H1 (cell line): ENCODE measurements around the gene NECTIN3. TPM values are rescaled to one million over a fixed set of nuclear protein-coding genes. Genes with fewer than 3 reads are reported as not detected.

ENCODE experiments used
- CTCF ChIA-PET: fragments of 300-600 bp; sonication (Branson Sonifier 250); formaldehyde crosslinking; loops from one replicate; lab custom pipeline; 2021; ENCODE audit not compliant: partially characterized antibody; lab: Charles Lee
- POLR2A ChIA-PET: fragments of 300-600 bp; sonication (Branson Sonifier 250); formaldehyde crosslinking; loops from one replicate; lab custom pipeline; 2021; ENCODE audit warnings: inconsistent platforms; ENCODE audit not compliant: partially characterized antibody; lab: Charles Lee
- DNase-seq, 2 experiments: peaks; one replicate each; pipeline versions ENCODE4 v3.0.0 to v3.0.0-alpha.2; 2010 to 2022; ENCODE audit warnings: low spot score in 2 of 2, low read depth in 1 of 2, mixed read lengths in 1 of 2
- FAIRE-seq: peaks from 2 replicates; lab custom pipeline; 2011; peaks lifted over from hg19 to GRCh38; lab: Jason Lieb, UNC
- H2AFZ ChIP-seq: 2 replicates; pipeline ENCODE4 v1.8.1; 2012; ENCODE audit warnings: low read length, inconsistent platforms
- H2AK5ac ChIP-seq: 2 replicates; pipeline ENCODE4 v1.6.1; 2013; ENCODE audit warnings: low read depth, low read length
- H2BK120ac ChIP-seq: replicated peaks from 2 replicates; pipeline ENCODE3; 2013; ENCODE audit warnings: low read depth, low read length, inconsistent platforms
- H2BK12ac ChIP-seq: 2 replicates; pipeline ENCODE4 v1.6.1; 2013; ENCODE audit warnings: low read depth, low read length
- H2BK15ac ChIP-seq: 2 replicates; pipeline ENCODE4 v1.6.1; 2013; ENCODE audit warnings: low read length
- H2BK20ac ChIP-seq: 2 replicates; pipeline ENCODE4 v1.6.1; 2013; ENCODE audit warnings: low read length
- H2BK5ac ChIP-seq: 2 replicates; pipeline ENCODE4 v1.6.1; 2013; ENCODE audit warnings: low read depth, low read length
- H3K14ac ChIP-seq: 2 replicates; pipeline ENCODE4 v1.6.1; 2013; ENCODE audit warnings: inconsistent platforms; ENCODE audit not compliant: insufficient read length
- H3K18ac ChIP-seq: 2 replicates; pipeline ENCODE4 v1.6.1; 2013; ENCODE audit warnings: low read length; ENCODE audit errors: extremely low read depth
- H3K23ac ChIP-seq: 2 replicates; pipeline ENCODE4 v1.6.1; 2013; ENCODE audit warnings: inconsistent platforms; ENCODE audit not compliant: insufficient read length
- H3K23me2 ChIP-seq: 2 replicates; pipeline ENCODE4 v1.6.1; 2013; ENCODE audit warnings: low read depth, low read length
- H3K27ac ChIP-seq: 2 replicates; pipeline ENCODE4 v1.6.1; 2011; ENCODE audit warnings: low read depth, low read length, inconsistent platforms
- H3K27me3 ChIP-seq, 4 experiments: replicated peaks in 1 of 4; 1 replicate in 1 of 4; 2 replicates in 3 of 4; pipeline versions ENCODE4 v1.6.1 to v1.8.1; 2011 to 2013; ENCODE audit warnings: low read length in 3 of 4, mild to moderate bottlenecking in 3 of 4, inconsistent platforms in 2 of 4, mixed read lengths in 2 of 4, moderate library complexity in 1 of 4; ENCODE audit not compliant: control insufficient read depth in 3 of 4, insufficient read depth in 3 of 4; ENCODE audit errors: extremely low read depth in 1 of 4
- H3K36me3 ChIP-seq, 4 experiments: 2 replicates each; pipeline versions ENCODE4 v1.6.1 to v1.8.1; 2011 to 2013; ENCODE audit warnings: mild to moderate bottlenecking in 4 of 4, low read length in 3 of 4, moderate library complexity in 2 of 4, control low read depth in 1 of 4, inconsistent platforms in 1 of 4; ENCODE audit not compliant: insufficient read depth in 4 of 4, control insufficient read depth in 2 of 4
- H3K4ac ChIP-seq: replicated peaks from 2 replicates; pipeline ENCODE3; 2013; ENCODE audit warnings: low read length, low read depth, mixed read lengths, inconsistent platforms; ENCODE audit not compliant: insufficient read length
- H3K4me1 ChIP-seq, 4 experiments: replicated peaks in 1 of 4; 1 replicate in 1 of 4; 2 replicates in 3 of 4; pipeline versions ENCODE4 v1.6.1 to v1.8.1; 2011 to 2013; ENCODE audit warnings: low read length in 3 of 4, inconsistent platforms in 2 of 4, mixed read lengths in 1 of 4; ENCODE audit not compliant: insufficient read depth in 4 of 4, control insufficient read depth in 3 of 4
- H3K4me2 ChIP-seq, 2 experiments: 2 replicates each; pipeline versions ENCODE4 v1.6.1 to v1.8.1; 2011 to 2013; ENCODE audit warnings: low read depth in 2 of 2, low read length in 2 of 2, control low read depth in 1 of 2, inconsistent platforms in 1 of 2, mild to moderate bottlenecking in 1 of 2; ENCODE audit not compliant: insufficient read depth in 1 of 2
- H3K4me3 ChIP-seq, 4 experiments: fragments of 200-600, 300-600 bp in 1 of 4; sonication (generic), shearing (Covaris generic), sonication (Bioruptor Twin) in 1 of 4; 2 replicates each; pipeline versions ENCODE4 v1.5.1 to v1.8.1; 2011 to 2016; ENCODE audit warnings: low read length in 4 of 4, low read depth in 3 of 4, control low read depth in 2 of 4, inconsistent platforms in 2 of 4, mild to moderate bottlenecking in 2 of 4, mixed read lengths in 1 of 4, moderate library complexity in 1 of 4; ENCODE audit not compliant: insufficient read depth in 2 of 4; ENCODE audit errors: extremely low read depth in 1 of 4
- H3K56ac ChIP-seq: replicated peaks from 2 replicates; pipeline ENCODE3; 2013; ENCODE audit warnings: low read depth, mild to moderate bottlenecking, mixed read lengths, low read length, inconsistent platforms; ENCODE audit not compliant: insufficient read length
- H3K79me1 ChIP-seq: 2 replicates; pipeline ENCODE4 v1.6.1; 2013; ENCODE audit warnings: low read depth, low read length, control low read depth
- H3K79me2 ChIP-seq, 2 experiments: 2 replicates each; pipeline versions ENCODE4 v1.6.1 to v1.8.1; 2012 to 2013; ENCODE audit warnings: low read length in 2 of 2, mild to moderate bottlenecking in 2 of 2, inconsistent platforms in 1 of 2; ENCODE audit not compliant: insufficient read depth in 2 of 2, control insufficient read depth in 1 of 2
- H3K9ac ChIP-seq, 4 experiments: replicated peaks in 1 of 4; 1 replicate in 1 of 4; 2 replicates in 3 of 4; pipeline versions ENCODE4 v1.6.1 to v1.8.1; 2011 to 2013; ENCODE audit warnings: low read depth in 3 of 4, low read length in 3 of 4, control low read depth in 2 of 4, mild to moderate bottlenecking in 2 of 4, moderate library complexity in 2 of 4, inconsistent platforms in 1 of 4; ENCODE audit errors: extremely low read depth in 1 of 4
- H3K9me3 ChIP-seq, 2 experiments: 2 replicates each; pipeline versions ENCODE4 v1.6.1 to v1.8.1; 2012 to 2013; ENCODE audit warnings: mild to moderate bottlenecking in 2 of 2, moderate library complexity in 2 of 2, control low read depth in 1 of 2, inconsistent platforms in 1 of 2, low read depth in 1 of 2, low read length in 1 of 2, mixed read lengths in 1 of 2; ENCODE audit not compliant: insufficient read depth in 2 of 2
- H4K20me1 ChIP-seq, 2 experiments: replicated peaks in 1 of 2; 2 replicates each; pipeline versions ENCODE3 to v1.8.1; 2011 to 2013; ENCODE audit warnings: inconsistent platforms in 2 of 2, low read length in 2 of 2, mild to moderate bottlenecking in 1 of 2; ENCODE audit not compliant: insufficient read depth in 2 of 2, control insufficient read depth in 1 of 2
- H4K5ac ChIP-seq: 2 replicates; pipeline ENCODE4 v1.6.1; 2013; ENCODE audit warnings: low read length, low read depth, mixed read lengths, inconsistent platforms; ENCODE audit not compliant: insufficient read length
- H4K8ac ChIP-seq: 2 replicates; pipeline ENCODE4 v1.8.0; 2013; ENCODE audit warnings: mild to moderate bottlenecking, moderate library complexity, low read length, inconsistent platforms; ENCODE audit not compliant: insufficient read depth; ENCODE audit errors: extremely low read depth
- H4K91ac ChIP-seq: replicated peaks from 2 replicates; pipeline ENCODE3; 2013; ENCODE audit warnings: low read length, mixed read lengths, inconsistent platforms; ENCODE audit not compliant: insufficient read length
- ATF2 ChIP-seq: IDR thresholded peaks from 2 replicates; pipeline ENCODE4 v1.6.1; 2012; ENCODE audit warnings: low read length, inconsistent platforms
- BCL11A ChIP-seq, 2 experiments: IDR thresholded peaks; one replicate each; pipeline ENCODE4 v1.6.1; 2011; ENCODE audit warnings: low read depth in 2 of 2, low read length in 2 of 2, mild to moderate bottlenecking in 2 of 2
- CREB1 ChIP-seq: IDR thresholded peaks from 2 replicates; pipeline ENCODE4 v1.6.1; 2012; ENCODE audit warnings: inconsistent platforms
- POU5F1 ChIP-seq: IDR thresholded peaks from 2 replicates; pipeline ENCODE4 v1.6.1; 2011; ENCODE audit warnings: low read depth, mild to moderate bottlenecking, low read length, moderate library complexity
- SIRT6 ChIP-seq: IDR thresholded peaks from one replicate; pipeline ENCODE4 v1.7.1; 2012; ENCODE audit warnings: low read length, inconsistent platforms
- TBP ChIP-seq: IDR thresholded peaks from 2 replicates; pipeline ENCODE4 v1.6.1; 2011; ENCODE audit warnings: low read depth, low read length, improper control_type of control experiment
- polyA plus RNA-seq, 7 experiments: library from polyadenylated mRNA; depleted of rRNA in 3 of 7; stranded (reverse) in 5 of 7; unstranded in 2 of 7; fragments of >200 nt in 5 of 7; fragments of 200-250 nt in 2 of 7; gene quantifications; 1 replicate in 5 of 7; 2 replicates in 1 of 7; 4 replicates in 1 of 7; pipeline versions ENCODE4 v1.2.1 to v1.2.3, GENCODE V29; 2011 to 2013; ENCODE audit warnings: missing spikeins in 2 of 7, mixed read lengths in 2 of 7
- total RNA-seq: library from RNA; stranded (reverse); fragmentation: NEBNext Ultra II Directional; extraction: Animal tissue kit (Norgen Biotek cat#: 25700); gene quantifications from 2 replicates; pipeline ENCODE4 v1.2.1, GENCODE V29; 2021

NECTIN3 gene
- total and polyA plus RNA-seq, 2 of the 8 experiments (the other 6 are each of a cell fraction or from before 2014, with no cell fraction given): 13.6 to 50.6 TPM

GRCh38 chr3:111051354-111051753 is 20.3 kb upstream of the NECTIN3 start:
- no peak overlapping the region for H4K5ac ChIP-seq
- no peak overlapping the region for H2BK5ac ChIP-seq
- H3K18ac ChIP-seq: no peak overlapping the region
- no peak overlapping the region for H4K91ac ChIP-seq
- H3K27me3 ChIP-seq: no peaks in the 10 kb centered on the region
- no peak for TF ChIP-seq BCL11A (IDR thresholded peaks at IDR 0.05; ENCODE audit: low read depth in 2 of 2, low read length in 2 of 2)
- no peak for TF ChIP-seq ATF2
- no peak for TF ChIP-seq POU5F1
- TF ChIP-seq TBP: no peak
- no peak for TF ChIP-seq SIRT6
- no peak for TF ChIP-seq CREB1
- POLR2A ChIA-PET: no interaction called here
- H3K4ac ChIP-seq: no peak overlapping the region
- no peaks in the 10 kb centered on the region for H4K20me1 ChIP-seq
- H3K23ac ChIP-seq: no peak overlapping the region
- H2BK120ac ChIP-seq: no peak overlapping the region
- H2BK12ac ChIP-seq: no peak overlapping the region
- H2BK20ac ChIP-seq: no peak overlapping the region
- H3K4me1 ChIP-seq: peaks cover 0 to 14% (median 5%) of the 10 kb centered on the region in 4 experiments; a peak in 5 of 7 replicates
- no peak overlapping the region for H2BK15ac ChIP-seq
- H2AFZ ChIP-seq: no peak overlapping the region
- DNase-seq (no peak), FAIRE-seq (no peak)
- H3K56ac ChIP-seq: no peak overlapping the region
- H2AK5ac ChIP-seq: no peak overlapping the region
- no peaks in the 10 kb centered on the region for H3K79me1 ChIP-seq
- no peak overlapping the region for H3K14ac ChIP-seq
- H3K4me3 ChIP-seq: no peak overlapping the region
- H3K4me2 ChIP-seq: no peak overlapping the region
- CTCF ChIA-PET: no interaction called here
- H3K79me2 ChIP-seq: no peaks in the 10 kb centered on the region
- H3K9me3 ChIP-seq: no peaks in the 10 kb centered on the region
- H3K9ac ChIP-seq: no peak overlapping the region
- H3K36me3 ChIP-seq: no peaks in the 10 kb centered on the region
- H3K27ac ChIP-seq: no peak overlapping the region
- H3K23me2 ChIP-seq: no peaks in the 10 kb centered on the region; the same call in 1 of the 2 replicates
- H4K8ac ChIP-seq: no peak overlapping the region
